SK-N-SH treated with all-trans-retinoic acid at 6 μM for 48 hours (cell line): ENCODE data around the gene EFNA3.

Experiments used
- ATAC-seq: fragments of 200-7000 bp; cut with Tn5 transposase; 3 replicates; pipeline ENCODE4 v1.9.1; 2020; ENCODE audit warnings: mild to moderate bottlenecking, moderate library complexity
- ARNTL ChIP-seq: fragments of 450-650 bp; formaldehyde crosslinking; IDR thresholded peaks from 2 replicates; pipeline ENCODE4 v1.5.0; 2020; ENCODE audit warnings: low read depth, mild to moderate bottlenecking, moderate library complexity, borderline replicate concordance
- BACH2 ChIP-seq: fragments of 250-450 bp; sonication (Bioruptor Pico); IDR thresholded peaks from 2 replicates; pipeline ENCODE4 v1.9.0; 2021; ENCODE audit warnings: mild to moderate bottlenecking, borderline replicate concordance
- CREB5 ChIP-seq: fragments of 250-450 bp; sonication (Bioruptor Pico); IDR thresholded peaks from 2 replicates; pipeline ENCODE4 v1.5.1; 2020; ENCODE audit warnings: low read depth, mild to moderate bottlenecking, moderate library complexity
- CSDC2 ChIP-seq: fragments of 250-450 bp; sonication (Bioruptor Pico); IDR thresholded peaks from 2 replicates; pipeline ENCODE4 v1.5.0; 2020; ENCODE audit warnings: mild to moderate bottlenecking, moderate library complexity
- ESRRG ChIP-seq: fragments of 250-450 bp; sonication (Bioruptor Pico); IDR thresholded peaks from 2 replicates; pipeline ENCODE4 v1.6.1; 2021; ENCODE audit warnings: mild to moderate bottlenecking
- GLIS3 ChIP-seq: fragments of 250-450 bp; sonication (Bioruptor Pico); IDR thresholded peaks from 2 replicates; pipeline ENCODE4 v1.5.0; 2020; ENCODE audit warnings: mild to moderate bottlenecking, moderate library complexity
- ISL1 ChIP-seq: fragments of 250-450 bp; sonication (Bioruptor Pico); IDR thresholded peaks from 2 replicates; pipeline ENCODE4 v2.1.2; 2022; ENCODE audit warnings: mild to moderate bottlenecking, moderate library complexity
- PATZ1 ChIP-seq: fragments of 250-450 bp; sonication (Bioruptor Pico); IDR thresholded peaks from 2 replicates; pipeline ENCODE4 v1.8.0; 2020; ENCODE audit warnings: mild to moderate bottlenecking, moderate library complexity, borderline replicate concordance
- POU6F1 ChIP-seq: fragments of 250-450 bp; sonication (Bioruptor Pico); IDR thresholded peaks from 2 replicates; pipeline ENCODE4 v1.8.0; 2021; ENCODE audit warnings: low read depth, mild to moderate bottlenecking, moderate library complexity, borderline replicate concordance
- PPARA ChIP-seq: fragments of 250-450 bp; sonication (Bioruptor Pico); IDR thresholded peaks from 2 replicates; pipeline ENCODE4 v1.5.0; 2020; ENCODE audit warnings: mild to moderate bottlenecking, borderline replicate concordance
- RARB ChIP-seq: fragments of 250-450 bp; sonication (Bioruptor Pico); IDR thresholded peaks from 2 replicates; pipeline ENCODE4 v1.8.0; 2021; ENCODE audit warnings: mild to moderate bottlenecking, moderate library complexity
- SNAI2 ChIP-seq: fragments of 250-450 bp; sonication (Bioruptor Pico); IDR thresholded peaks from 2 replicates; pipeline ENCODE4 v1.5.0; 2020; ENCODE audit warnings: mild to moderate bottlenecking, moderate library complexity
- TCF4 ChIP-seq: fragments of 250-450 bp; sonication (Bioruptor Pico); IDR thresholded peaks from 2 replicates; pipeline ENCODE4 v1.8.0; 2021; ENCODE audit warnings: mild to moderate bottlenecking, moderate library complexity, borderline replicate concordance
- TOX ChIP-seq: fragments of 250-450 bp; sonication (Bioruptor Pico); IDR thresholded peaks from 2 replicates; pipeline ENCODE4 v1.8.0; 2021; ENCODE audit warnings: mild to moderate bottlenecking, moderate library complexity, borderline replicate concordance
- TSHZ2 ChIP-seq: fragments of 250-450 bp; sonication (Bioruptor Pico); IDR thresholded peaks from 2 replicates; pipeline ENCODE4 v1.5.0; 2020; ENCODE audit warnings: mild to moderate bottlenecking, moderate library complexity
- ZC3H10 ChIP-seq: fragments of 250-450 bp; sonication (Bioruptor Pico); IDR thresholded peaks from 2 replicates; pipeline ENCODE4 v1.5.1; 2021; ENCODE audit warnings: mild to moderate bottlenecking, moderate library complexity
- ZFP3 ChIP-seq: fragments of 250-450 bp; sonication (Bioruptor Pico); IDR thresholded peaks from 2 replicates; pipeline ENCODE4 v1.5.0; 2020; ENCODE audit warnings: mild to moderate bottlenecking, moderate library complexity
- ZFP30 ChIP-seq: fragments of 450-650 bp; formaldehyde crosslinking; IDR thresholded peaks from 2 replicates; pipeline ENCODE4 v1.5.0; 2022; ENCODE audit warnings: mild to moderate bottlenecking, moderate library complexity
- ZNF565 ChIP-seq: fragments of 450-650 bp; formaldehyde crosslinking; conservative IDR thresholded peaks from 2 replicates; pipeline ENCODE4 v1.5.0; 2020; ENCODE audit warnings: low read depth, mild to moderate bottlenecking, moderate library complexity
- ZNF70 ChIP-seq: fragments of 450-650 bp; formaldehyde crosslinking; IDR thresholded peaks from 2 replicates; pipeline ENCODE4 v1.5.0; 2020; ENCODE audit warnings: mild to moderate bottlenecking, moderate library complexity
- ZNF8 ChIP-seq: fragments of 450-650 bp; formaldehyde crosslinking; IDR thresholded peaks from 2 replicates; pipeline ENCODE4 v1.5.0; 2020; ENCODE audit warnings: mild to moderate bottlenecking, moderate library complexity

Gene EFNA3

GRCh38 chr1:155091071-155092051 is 12.7 kb downstream of the EFNA3 start (continued):
- TF ChIP-seq TOX (CRISPR knock-in tag) (no peak), RARB (CRISPR knock-in tag) (no peak)

- TF ChIP-seq ZFP3 (CRISPR knock-in tag) = no peak
- no peak for TF ChIP-seq RARB (CRISPR knock-in tag)
- no peak for TF ChIP-seq ZNF70 (CRISPR knock-in tag)
- TF ChIP-seq ZC3H10 = no peak
- TF ChIP-seq ISL1 (CRISPR knock-in tag) = no peak
- TF ChIP-seq CREB5 (CRISPR knock-in tag) = no peak
- no peak for TF ChIP-seq TCF4
- no peak for TF ChIP-seq ESRRG (CRISPR knock-in tag)
- no peak for TF ChIP-seq GLIS3
- TF ChIP-seq BACH2 (CRISPR knock-in tag) = no peak
- TF ChIP-seq ZFP30 (CRISPR knock-in tag) = no peak
- TF ChIP-seq SNAI2 (CRISPR knock-in tag) = no peak
- TF ChIP-seq ZNF565 (CRISPR knock-in tag) = no peak
- no peak for TF ChIP-seq ARNTL (CRISPR knock-in tag)
- TF ChIP-seq CSDC2 (CRISPR knock-in tag) = no peak
- no peak for TF ChIP-seq TSHZ2 (CRISPR knock-in tag)
- no peak for ATAC-seq
Observed at GRCh38 chr1:155092131-155092530, 13.5 kb downstream of the EFNA3 start.

GRCh38 chr1:155092641-155093040 is 14.0 kb downstream of the EFNA3 start:
- TF ChIP-seq ZNF8 (CRISPR knock-in tag) = no peak
- no peak for TF ChIP-seq ARNTL (CRISPR knock-in tag)
- TF ChIP-seq ISL1 (CRISPR knock-in tag) = no peak
- no peak for TF ChIP-seq ZC3H10
- no peak for TF ChIP-seq ESRRG (CRISPR knock-in tag)
- no peak for TF ChIP-seq ZNF565 (CRISPR knock-in tag)
- TF ChIP-seq BACH2 (CRISPR knock-in tag) = no peak
- no peak for TF ChIP-seq CSDC2 (CRISPR knock-in tag)
- no peak for TF ChIP-seq ZFP30 (CRISPR knock-in tag)
- no peak for TF ChIP-seq TOX (CRISPR knock-in tag)
- TF ChIP-seq PPARA (CRISPR knock-in tag) = no peak
- no peak for TF ChIP-seq TSHZ2 (CRISPR knock-in tag)
- no peak for TF ChIP-seq ZFP3 (CRISPR knock-in tag)
- no peak for TF ChIP-seq ZNF70 (CRISPR knock-in tag)
- no peak for TF ChIP-seq POU6F1 (CRISPR knock-in tag)
- TF ChIP-seq PATZ1 = no peak
- no peak for TF ChIP-seq TCF4
- no peak for TF ChIP-seq RARB (CRISPR knock-in tag)
- TF ChIP-seq CREB5 (CRISPR knock-in tag) = no peak
- ATAC-seq = no peak
